Measurements from ENCODE around the gene KCNG3.

Gene KCNG3

DNA sequence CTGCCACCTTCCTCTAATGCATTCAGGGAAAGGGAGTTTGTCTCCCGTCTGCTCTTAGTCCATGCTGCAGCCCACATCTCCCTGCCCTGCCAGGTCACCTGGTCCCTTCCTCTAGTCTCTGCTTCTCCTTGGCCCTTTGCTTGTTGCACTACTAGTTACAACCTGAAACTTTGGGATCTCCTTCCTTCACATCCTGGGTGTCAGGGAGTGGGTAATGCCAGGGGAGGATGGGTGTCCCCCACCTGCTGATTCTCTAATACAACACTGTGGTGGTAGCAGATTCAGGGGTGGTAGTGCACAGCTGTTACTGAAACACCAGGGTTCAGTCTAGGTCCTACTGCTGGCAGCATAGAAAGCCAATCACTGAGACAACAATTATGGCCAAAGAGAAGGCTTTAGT is 101.6 kb downstream of the KCNG3 start:
- Histone ChIP-seq H3F3A (ENCODE audit: control insufficient read depth, insufficient read depth) (no peaks in the 10 kb centered on the region), H3K36me3 (ENCODE audit: control insufficient read depth, low read length) (no peaks in the 10 kb centered on the region), H3K4me1 (ENCODE audit: control insufficient read depth, low read length) (peaks cover 8% of the 10 kb centered on the region), H3K4me3 (ENCODE audit: low read length) (no peak overlapping the region), H3K27ac (ENCODE audit: low read depth, low read length) (no peak overlapping the region), H3K4me2 (ENCODE audit: low read length) (no peak overlapping the region), H3K79me2 (ENCODE audit: control insufficient read depth, low read length) (no peaks in the 10 kb centered on the region), H3K9me3 (ENCODE audit: control insufficient read depth, insufficient read depth, low read length) (no peaks in the 10 kb centered on the region), H4K20me1 (ENCODE audit: control insufficient read depth, insufficient read depth, low read depth, low read length) (no peaks in the 10 kb centered on the region), H3K27me3 (ENCODE audit: control insufficient read depth, low read length) (peaks cover 6% of the 10 kb centered on the region; the same call in 1 of the 2 replicates), H3K9me2 (replicated peaks; ENCODE audit: control insufficient read depth, low read length) (no peaks in the 10 kb centered on the region)
- TF ChIP-seq EZH2phosphoT487 (IDR thresholded peaks at IDR 0.05; ENCODE audit: borderline replicate concordance, low read length) (no peak), CTCF (IDR thresholded peaks at IDR 0.05; ENCODE audit: low read depth, low read length, poor library complexity, severe bottlenecking) (no peak)
